Rectal smooth muscle tissue (tissue), 1 donor: ENCODE data around the gene TBPL2.
"Not testable (repeated sequence)": the region's sequence is repeated elsewhere in the genome, so short reads cannot be mapped to it uniquely, and the experiment has no call there.

ENCODE experiments used
- H3K27ac ChIP-seq: one replicate; pipeline ENCODE4 v1.7.0; 2013; ENCODE audit warnings: low read depth, low read length, inconsistent platforms
- H3K27me3 ChIP-seq: one replicate; pipeline ENCODE4 v1.7.0; 2013; ENCODE audit warnings: low read length; ENCODE audit not compliant: control insufficient read depth, insufficient read depth
- H3K36me3 ChIP-seq: one replicate; pipeline ENCODE4 v1.7.0; 2013; ENCODE audit warnings: low read length; ENCODE audit not compliant: control insufficient read depth, insufficient read depth
- H3K4me1 ChIP-seq: one replicate; pipeline ENCODE4 v1.7.0; 2013; ENCODE audit warnings: low read length; ENCODE audit not compliant: control insufficient read depth, insufficient read depth
- H3K4me3 ChIP-seq: one replicate; pipeline ENCODE4 v1.7.0; 2013; ENCODE audit warnings: low read length
- H3K9ac ChIP-seq: one replicate; pipeline ENCODE4 v1.7.0; 2013; ENCODE audit warnings: low read length

TBPL2 gene

GRCh38 chr14:55440385-55440784 lies at the start of gene TBPL2:
TBPL2 (minus strand) TSS chr14:55440616; CDS start chr14:55440449, 167 bp downstream.
- Histone ChIP-seq H3K9ac (no peak within 1 kb of the TSS), H3K4me1 (no peaks in the 10 kb centered on the region), H3K36me3 (no peaks in the 10 kb centered on the region), H3K27ac (no peak within 1 kb of the TSS), H3K27me3 (no peaks in the 10 kb centered on the region), H3K4me3 (no peak within 1 kb of the TSS)

- Histone ChIP-seq H3K4me3 (no peak overlapping the region), H3K27ac (no peak overlapping the region), H3K27me3 (no peaks in the 10 kb centered on the region), H3K36me3 (no peaks in the 10 kb centered on the region), H3K9ac (no peak overlapping the region), H3K4me1 (no peaks in the 10 kb centered on the region)
These were observed 47.8 kb upstream of the TBPL2 start for GRCh38 chr14:55488204-55488603.

- H3K36me3 ChIP-seq: no peaks in the 10 kb centered on the region
- no peak overlapping the region for H3K9ac ChIP-seq
- H3K4me3 ChIP-seq: no peak overlapping the region
- no peaks in the 10 kb centered on the region for H3K27me3 ChIP-seq
- no peaks in the 10 kb centered on the region for H3K4me1 ChIP-seq
- no peak overlapping the region for H3K27ac ChIP-seq
These were observed 42.7 kb upstream of the TBPL2 start for GRCh38 chr14:55482936-55483605.

- Histone ChIP-seq H3K4me1 (no peaks in the 10 kb centered on the region), H3K27ac (no peak overlapping the region), H3K9ac (no peak overlapping the region), H3K4me3 (no peak overlapping the region), H3K36me3 (no peaks in the 10 kb centered on the region), H3K27me3 (no peaks in the 10 kb centered on the region)
These were observed 41.4 kb upstream of the TBPL2 start for GRCh38 chr14:55481769-55482168.

GRCh38 chr14:55477680-55478079 lies 37.3 kb upstream of the TBPL2 start:
- Histone ChIP-seq H3K27ac (no peak overlapping the region), H3K27me3 (no peaks in the 10 kb centered on the region), H3K36me3 (no peaks in the 10 kb centered on the region), H3K4me3 (no peak overlapping the region), H3K9ac (no peak overlapping the region), H3K4me1 (no peaks in the 10 kb centered on the region)

- H3K36me3 ChIP-seq, H3K4me3 ChIP-seq, H3K4me1 ChIP-seq, H3K27me3 ChIP-seq, H3K27ac ChIP-seq, H3K9ac ChIP-seq: not testable (repeated sequence)
These were observed 36.0 kb upstream of the TBPL2 start for GRCh38 chr14:55476448-55476847.

GRCh38 chr14:55473786-55474185 lies 33.4 kb upstream of the TBPL2 start:
- H3K4me1 ChIP-seq: no peaks in the 10 kb centered on the region
- H3K4me3 ChIP-seq: no peak overlapping the region
- no peaks in the 10 kb centered on the region for H3K36me3 ChIP-seq
- H3K9ac ChIP-seq: no peak overlapping the region
- H3K27me3 ChIP-seq: no peaks in the 10 kb centered on the region
- no peak overlapping the region for H3K27ac ChIP-seq

- Histone ChIP-seq H3K4me3 (no peak overlapping the region), H3K4me1 (no peaks in the 10 kb centered on the region), H3K27me3 (no peaks in the 10 kb centered on the region), H3K9ac (no peak overlapping the region), H3K27ac (no peak overlapping the region), H3K36me3 (no peaks in the 10 kb centered on the region)
These were observed 29.6 kb upstream of the TBPL2 start for GRCh38 chr14:55470025-55470424.

- H3K4me1 ChIP-seq: no peaks in the 10 kb centered on the region
- H3K27me3 ChIP-seq: no peaks in the 10 kb centered on the region
- no peak overlapping the region for H3K27ac ChIP-seq
- no peaks in the 10 kb centered on the region for H3K36me3 ChIP-seq
- no peak overlapping the region for H3K4me3 ChIP-seq
- no peak overlapping the region for H3K9ac ChIP-seq
These were observed 26.9 kb upstream of the TBPL2 start for GRCh38 chr14:55467307-55467706.

- no peaks in the 10 kb centered on the region for H3K36me3 ChIP-seq
- H3K4me1 ChIP-seq: peaks cover 10% of the 10 kb centered on the region
- H3K4me3 ChIP-seq: no peak overlapping the region
- no peak overlapping the region for H3K9ac ChIP-seq
- no peaks in the 10 kb centered on the region for H3K27me3 ChIP-seq
- H3K27ac ChIP-seq: no peak overlapping the region
These were observed 18.5 kb upstream of the TBPL2 start for GRCh38 chr14:55458800-55459515.

- H3K36me3 ChIP-seq: no peaks in the 10 kb centered on the region
- no peaks in the 10 kb centered on the region for H3K27me3 ChIP-seq
- peaks cover 12% of the 10 kb centered on the region for H3K4me1 ChIP-seq
- H3K4me3 ChIP-seq: no peak overlapping the region
- H3K9ac ChIP-seq: no peak overlapping the region
- H3K27ac ChIP-seq: no peak overlapping the region
These were observed 17.1 kb upstream of the TBPL2 start for GRCh38 chr14:55457496-55457895.

- H3K4me1 ChIP-seq: peaks cover 12% of the 10 kb centered on the region
- H3K4me3 ChIP-seq, H3K9ac ChIP-seq, H3K27me3 ChIP-seq, H3K27ac ChIP-seq, H3K36me3 ChIP-seq: not testable (repeated sequence)
These were observed 16.0 kb upstream of the TBPL2 start for GRCh38 chr14:55456411-55456810.
